ENCODE measurements around the gene KCNA4. TPM values are rescaled to one million over a fixed set of nuclear protein-coding genes. Genes with fewer than 3 reads are reported as not detected.
"Not testable (repeated sequence)": the region's sequence is repeated elsewhere in the genome, so short reads cannot be mapped to it uniquely, and the experiment has no call there.

The KCNA4 gene
- total RNA-seq, 4 donors from 2014 or later = not detected

DNA sequence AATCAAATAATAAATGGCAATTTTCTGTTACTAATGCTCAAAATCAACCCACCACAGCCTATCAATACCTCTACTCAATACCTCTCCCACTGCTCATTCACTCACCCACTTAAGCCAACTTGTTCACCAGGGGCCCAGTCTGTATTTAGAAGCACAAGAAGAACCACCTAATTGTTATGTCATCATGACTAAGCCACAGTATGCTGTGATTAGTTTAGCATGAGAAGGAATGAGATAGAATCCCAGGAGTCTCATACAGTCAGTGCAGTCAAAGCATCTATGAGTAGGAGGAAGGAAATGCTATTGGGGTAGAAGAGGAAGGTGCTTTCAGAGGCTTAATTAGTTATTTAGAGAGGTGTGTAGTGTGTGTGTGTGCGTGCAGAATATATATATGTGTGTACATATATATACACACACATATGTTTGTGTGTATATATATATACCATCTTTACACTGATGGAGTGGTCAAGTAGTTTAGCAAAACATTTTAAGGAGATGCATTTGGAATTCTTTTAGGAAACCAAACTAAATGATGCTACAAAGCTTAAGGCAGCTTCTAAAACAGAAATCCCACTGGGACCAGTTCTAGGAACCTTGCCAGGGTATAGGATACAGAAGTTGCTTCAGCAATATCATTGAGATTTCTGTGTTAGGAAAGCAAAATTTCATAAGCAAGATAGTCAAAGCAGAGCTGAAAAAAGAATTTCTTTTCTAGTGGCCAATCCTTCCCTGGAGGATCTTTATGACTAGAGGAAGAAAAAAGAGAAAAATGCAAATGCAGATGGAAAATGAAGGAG lies 27.5 kb downstream of the KCNA4 start:
- Histone ChIP-seq H3K27ac (no peak overlapping the region), H3K4me3 (no peak overlapping the region), H3K9me3 (no peaks in the 10 kb centered on the region), H3K27me3 (no peaks in the 10 kb centered on the region), H3K4me1 (no peaks in the 10 kb centered on the region), H3K36me3 (no peaks in the 10 kb centered on the region)
- intact Hi-C loops (cut with DNase I; ENCODE audit: low total_unique reads) (no loop called here), in situ Hi-C loops (cut with MboI; ENCODE audit: low pct_ligation_motif_present in 1 of 4, low pct_unique_long_range_greater_than_20kb in 1 of 4, low sequenced_read_pairs in 3 of 4) (no loop called here)
- DNase-seq = no peak
- WGBS, 2 donors (ENCODE audit: low coverage in 1 of 2) = 77 to 88% methylated on average over 1 of the region's 1 CpG
- TF ChIP-seq, protein P1, sequence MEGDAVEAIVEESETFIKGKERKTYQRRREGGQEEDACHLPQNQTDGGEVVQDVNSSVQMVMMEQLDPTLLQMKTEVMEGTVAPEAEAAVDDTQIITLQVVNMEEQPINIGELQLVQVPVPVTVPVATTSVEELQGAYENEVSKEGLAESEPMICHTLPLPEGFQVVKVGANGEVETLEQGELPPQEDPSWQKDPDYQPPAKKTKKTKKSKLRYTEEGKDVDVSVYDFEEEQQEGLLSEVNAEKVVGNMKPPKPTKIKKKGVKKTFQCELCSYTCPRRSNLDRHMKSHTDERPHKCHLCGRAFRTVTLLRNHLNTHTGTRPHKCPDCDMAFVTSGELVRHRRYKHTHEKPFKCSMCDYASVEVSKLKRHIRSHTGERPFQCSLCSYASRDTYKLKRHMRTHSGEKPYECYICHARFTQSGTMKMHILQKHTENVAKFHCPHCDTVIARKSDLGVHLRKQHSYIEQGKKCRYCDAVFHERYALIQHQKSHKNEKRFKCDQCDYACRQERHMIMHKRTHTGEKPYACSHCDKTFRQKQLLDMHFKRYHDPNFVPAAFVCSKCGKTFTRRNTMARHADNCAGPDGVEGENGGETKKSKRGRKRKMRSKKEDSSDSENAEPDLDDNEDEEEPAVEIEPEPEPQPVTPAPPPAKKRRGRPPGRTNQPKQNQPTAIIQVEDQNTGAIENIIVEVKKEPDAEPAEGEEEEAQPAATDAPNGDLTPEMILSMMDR (IDR thresholded peaks at IDR 0.05) = no peak
- no peak for TF ChIP-seq EP300 (IDR thresholded peaks at IDR 0.05; ENCODE audit: low read depth)
- no peak for TF ChIP-seq POLR2AphosphoS5 (IDR thresholded peaks at IDR 0.05)
- TF ChIP-seq POLR2A (IDR thresholded peaks at IDR 0.05) = no peak

DNA sequence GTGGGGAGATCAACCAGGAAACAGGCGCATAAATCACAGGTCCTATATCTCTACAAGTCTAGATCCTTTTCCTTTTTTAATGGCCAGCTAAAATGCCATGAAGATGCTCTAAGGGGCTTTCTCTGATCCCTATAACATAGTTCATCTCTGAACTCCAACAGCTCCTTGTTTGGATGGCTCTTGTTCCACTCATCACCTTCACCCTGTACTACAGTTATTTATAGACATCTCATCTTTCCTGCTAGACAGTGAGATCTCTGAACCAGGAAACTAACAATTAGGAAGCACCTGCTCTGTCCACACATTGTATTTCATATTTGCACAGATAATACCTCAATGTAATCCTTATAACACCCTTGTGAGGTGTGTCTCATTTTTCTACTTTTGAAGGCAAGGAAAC lies 31.6 kb downstream of the KCNA4 start:
- TF ChIP-seq POLR2A (IDR thresholded peaks at IDR 0.05) (no peak), EP300 (IDR thresholded peaks at IDR 0.05; ENCODE audit: low read depth) (no peak), POLR2AphosphoS5 (IDR thresholded peaks at IDR 0.05) (no peak)
- TF ChIP-seq, protein P1 (IDR thresholded peaks at IDR 0.05) = no peak
- no peaks in the 10 kb centered on the region for H3K4me1 ChIP-seq
- H3K27me3 ChIP-seq = no peaks in the 10 kb centered on the region
- no peak overlapping the region for H3K4me3 ChIP-seq
- DNase-seq = no peak
- no peak overlapping the region for H3K27ac ChIP-seq
- H3K36me3 ChIP-seq = no peaks in the 10 kb centered on the region
- WGBS, 2 donors (ENCODE audit: low coverage in 1 of 2) = 85 to 100% methylated on average over 1 of the region's 1 CpG
- intact Hi-C loops (cut with DNase I; ENCODE audit: low total_unique reads) = no loop called here
- in situ Hi-C loops (cut with MboI; ENCODE audit: low pct_ligation_motif_present in 1 of 4, low pct_unique_long_range_greater_than_20kb in 1 of 4, low sequenced_read_pairs in 3 of 4) = no loop called here
- H3K9me3 ChIP-seq = peaks cover 0 to under 1% of the 10 kb centered on the region in 2 donors

DNA sequence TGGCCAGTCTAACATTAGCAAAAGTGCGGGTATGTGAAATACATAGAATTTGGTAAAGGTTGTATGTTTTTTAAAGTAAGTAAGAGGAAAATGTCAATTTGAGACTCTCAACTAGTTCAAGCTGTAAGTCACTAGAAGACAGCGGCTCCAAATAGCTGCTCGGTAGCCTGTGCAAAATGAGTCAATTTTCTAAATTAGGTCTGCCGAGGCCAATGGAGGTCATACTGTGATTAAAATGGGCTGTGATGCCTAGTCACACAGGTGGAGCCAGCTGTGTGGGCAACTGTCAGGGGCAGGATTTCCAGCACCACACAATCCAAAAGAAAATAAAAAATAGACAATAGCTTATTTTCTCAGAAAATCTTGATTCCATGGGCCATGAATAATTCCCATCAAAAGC lies 32.3 kb downstream of the KCNA4 start:
- peaks cover 0 to 4% of the 10 kb centered on the region in 2 donors for H3K9me3 ChIP-seq
- in situ Hi-C loops (cut with MboI; ENCODE audit: low pct_ligation_motif_present in 1 of 4, low pct_unique_long_range_greater_than_20kb in 1 of 4, low sequenced_read_pairs in 3 of 4) = no loop called here
- no peaks in the 10 kb centered on the region for H3K36me3 ChIP-seq
- TF ChIP-seq POLR2AphosphoS5 (IDR thresholded peaks at IDR 0.05) (no peak), EP300 (IDR thresholded peaks at IDR 0.05; ENCODE audit: low read depth) (no peak), POLR2A (IDR thresholded peaks at IDR 0.05) (no peak)
- TF ChIP-seq, protein P1 (IDR thresholded peaks at IDR 0.05) = no peak
- no peaks in the 10 kb centered on the region for H3K4me1 ChIP-seq
- intact Hi-C loops (cut with DNase I; ENCODE audit: low total_unique reads) = no loop called here
- DNase-seq = no peak
- 84 to 89% methylated on average over 4 of the region's 4 CpGs for WGBS, 2 donors (ENCODE audit: low coverage in 1 of 2)
- no peak overlapping the region for H3K4me3 ChIP-seq
- no peak overlapping the region for H3K27ac ChIP-seq
- H3K27me3 ChIP-seq = no peaks in the 10 kb centered on the region

DNA sequence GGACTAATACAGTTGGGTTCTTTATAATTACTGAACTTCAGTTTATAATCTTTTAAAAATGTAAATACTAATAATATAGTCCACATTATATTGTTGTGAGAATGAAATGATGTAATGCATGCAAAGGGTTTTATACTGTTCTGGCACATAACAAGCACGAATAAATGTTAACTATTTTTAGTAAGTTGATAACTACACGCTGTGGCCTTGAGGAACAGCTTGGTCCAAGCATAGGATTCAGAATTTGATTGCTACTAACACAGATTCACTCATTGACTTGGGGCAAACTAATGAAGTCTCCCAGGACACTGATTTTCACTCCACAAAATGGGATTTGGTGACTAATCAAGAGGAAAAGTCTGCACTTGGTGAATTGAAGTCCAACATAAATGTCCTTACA lies 38.3 kb downstream of the KCNA4 start:
- Histone ChIP-seq H3K4me1 (no peaks in the 10 kb centered on the region), H3K9me3 (peaks cover 0 to 4% of the 10 kb centered on the region in 2 donors), H3K4me3 (no peak overlapping the region), H3K27ac (no peak overlapping the region), H3K27me3 (no peaks in the 10 kb centered on the region), H3K36me3 (no peaks in the 10 kb centered on the region)
- no peak for TF ChIP-seq POLR2AphosphoS5 (IDR thresholded peaks at IDR 0.05)
- TF ChIP-seq, protein P1 (IDR thresholded peaks at IDR 0.05) = no peak
- no peak for DNase-seq
- in situ Hi-C loops (cut with MboI; ENCODE audit: low pct_ligation_motif_present in 1 of 4, low pct_unique_long_range_greater_than_20kb in 1 of 4, low sequenced_read_pairs in 3 of 4) = no loop called here
- intact Hi-C loops (cut with DNase I; ENCODE audit: low total_unique reads) = no loop called here
- WGBS, 2 donors (ENCODE audit: low coverage in 1 of 2) = 61 to 71% methylated on average over 2 of the region's 2 CpGs

DNA sequence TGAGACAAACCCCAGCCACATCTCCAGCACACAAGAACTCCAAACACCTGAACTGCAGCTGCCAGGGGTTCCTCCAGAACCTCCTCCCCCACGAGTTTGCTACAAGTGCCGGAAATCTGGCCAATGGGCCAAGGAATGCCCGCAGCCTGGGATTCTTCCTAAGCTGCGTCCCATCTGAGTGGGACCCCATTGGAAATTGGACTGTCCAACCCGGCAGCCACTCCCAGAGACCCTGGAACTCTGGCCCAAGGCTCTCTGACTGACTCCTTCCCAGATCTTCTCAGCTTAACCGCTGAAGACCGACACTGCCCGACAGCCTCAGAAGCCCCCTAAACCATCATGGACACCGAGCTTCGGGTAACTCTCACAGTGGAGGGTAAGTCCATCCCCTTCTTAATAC lies 41.2 kb downstream of the KCNA4 start:
- 85% methylated on average over 10 of the region's 10 CpGs; no CpG with 5 or more reads in 1 of the 2 donors for WGBS, 2 donors (ENCODE audit: low coverage in 1 of 2)

More for the DNA sequence above, 41.2 kb downstream of the KCNA4 start:
- H3K4me3 ChIP-seq; intact Hi-C loops (cut with DNase I; ENCODE audit: low total_unique reads); H3K9me3 ChIP-seq; H3K4me1 ChIP-seq; in situ Hi-C loops (cut with MboI; ENCODE audit: low pct_ligation_motif_present in 1 of 4, low pct_unique_long_range_greater_than_20kb in 1 of 4, low sequenced_read_pairs in 3 of 4); H3K36me3 ChIP-seq; H3K27ac ChIP-seq; H3K27me3 ChIP-seq; DNase-seq: not testable (repeated sequence)
